WTC11 (cell line): Measurements from ENCODE around the gene BRCC3. TPM values are rescaled to one million over a fixed set of nuclear protein-coding genes. Genes with fewer than 3 reads are reported as not detected.

ENCODE experiments used
- ATAC-seq: fragments of 200-7000 bp; cut with Tn5 transposase; 2 replicates; pipeline ENCODE4 v1.10.0; 2021; ENCODE audit warnings: mild to moderate bottlenecking, moderate library complexity
- CTCF ChIA-PET: fragments of 300-600 bp; sonication (Branson Sonifier 250); formaldehyde crosslinking; loops from one replicate; lab custom pipeline; 2021; ENCODE audit warnings: antibody characterized with exemption; lab: Charles Lee
- POLR2A ChIA-PET: fragments of 350-600 bp; sonication (Branson Sonifier 250); formaldehyde crosslinking; loops from one replicate; lab custom pipeline; 2021; ENCODE audit warnings: antibody characterized with exemption; lab: Charles Lee
- DNase-seq: peaks from one replicate; pipeline ENCODE4 v3.0.0; 2021; ENCODE audit warnings: low spot score
- H3K27ac Mint-ChIP-seq: 2 replicates; pipeline ENCODE4 v1.8.0; 2021; ENCODE audit warnings: mixed read lengths
- H3K27me3 Mint-ChIP-seq: 2 replicates; pipeline ENCODE4 v1.8.0; 2021; ENCODE audit warnings: low read depth, mild to moderate bottlenecking, moderate library complexity, mixed read lengths
- H3K36me3 Mint-ChIP-seq: 2 replicates; pipeline ENCODE4 v1.8.0; 2021; ENCODE audit warnings: mixed read lengths
- H3K4me1 Mint-ChIP-seq: 2 replicates; pipeline ENCODE4 v1.8.0; 2022; ENCODE audit warnings: mixed read lengths
- H3K4me3 Mint-ChIP-seq: 2 replicates; pipeline ENCODE4 v1.8.0; 2021; ENCODE audit warnings: mild to moderate bottlenecking, moderate library complexity, mixed read lengths
- H3K9me3 Mint-ChIP-seq: 2 replicates; pipeline ENCODE4 v1.8.0; 2021; ENCODE audit warnings: mixed read lengths
- ESRRA ChIP-seq: sonication (generic); formaldehyde crosslinking; IDR thresholded peaks from 2 replicates; pipeline ENCODE4 v1.8.1; 2022; ENCODE audit warnings: mild to moderate bottlenecking, missing genetic modification reagents, borderline replicate concordance
- FOXK1 ChIP-seq: sonication (generic); formaldehyde crosslinking; IDR thresholded peaks from 2 replicates; pipeline ENCODE4 v1.8.0; 2022; ENCODE audit warnings: mild to moderate bottlenecking, moderate library complexity, missing genetic modification reagents
- HMGA2 ChIP-seq: fragments of 250-450 bp; sonication (Bioruptor Pico); IDR thresholded peaks from 2 replicates; pipeline ENCODE4 v1.4.0; 2021; ENCODE audit warnings: mild to moderate bottlenecking, moderate library complexity
- MXD4 ChIP-seq: fragments of 250-450 bp; sonication (Bioruptor Pico); IDR thresholded peaks from 2 replicates; pipeline ENCODE4 v1.8.0; 2021; ENCODE audit warnings: mild to moderate bottlenecking, moderate library complexity, borderline replicate concordance
- SOX15 ChIP-seq: fragments of 250-450 bp; sonication (Bioruptor Pico); IDR thresholded peaks from 2 replicates; pipeline ENCODE4 v1.9.0; 2021; ENCODE audit warnings: mild to moderate bottlenecking
- TEAD1 ChIP-seq: sonication (generic); formaldehyde crosslinking; IDR thresholded peaks from 2 replicates; pipeline ENCODE4 v1.8.0; 2022; ENCODE audit warnings: mild to moderate bottlenecking, missing genetic modification reagents
- TP53 ChIP-seq: sonication (generic); formaldehyde crosslinking; IDR thresholded peaks from 2 replicates; pipeline ENCODE4 v1.8.1; 2023; ENCODE audit warnings: mild to moderate bottlenecking, missing genetic modification reagents
- ZBTB21 ChIP-seq: sonication (generic); formaldehyde crosslinking; IDR thresholded peaks from 2 replicates; pipeline ENCODE4 v1.8.1; 2023; ENCODE audit warnings: mild to moderate bottlenecking, missing genetic modification reagents, borderline replicate concordance
- ZNF138 ChIP-seq: sonication (generic); formaldehyde crosslinking; conservative IDR thresholded peaks from 2 replicates; pipeline ENCODE4 v1.8.1; 2022; ENCODE audit warnings: mild to moderate bottlenecking, moderate library complexity, missing genetic modification reagents
- total RNA-seq: library from RNA; stranded (reverse); gene quantifications from 3 replicates; pipeline ENCODE4 v1.2.3, GENCODE V29; 2021
- TF ChIP-seq, protein P1 (sequence below): sonication (generic); formaldehyde crosslinking; IDR thresholded peaks from 2 replicates; pipeline ENCODE4 v1.8.1; 2023; ENCODE audit warnings: mild to moderate bottlenecking, missing genetic modification reagents, borderline replicate concordance
- TF ChIP-seq, protein P2 (sequence below): fragments of 250-450 bp; sonication (Bioruptor Pico); IDR thresholded peaks from 2 replicates; pipeline ENCODE4 v1.9.0; 2021; ENCODE audit warnings: moderate library complexity, mild to moderate bottlenecking, inconsistent platforms, borderline replicate concordance
- TF ChIP-seq, protein P3 (sequence below): fragments of 200-600 bp; IDR thresholded peaks from 2 replicates; pipeline ENCODE4 v1.8.0; 2022; ENCODE audit warnings: antibody characterized with exemption
- TF ChIP-seq, protein P4 (sequence below): sonication (generic); formaldehyde crosslinking; IDR thresholded peaks from 2 replicates; pipeline ENCODE4 v1.8.1; 2022; ENCODE audit warnings: mild to moderate bottlenecking, moderate library complexity, missing genetic modification reagents
- TF ChIP-seq, protein P5 (sequence below): sonication (generic); formaldehyde crosslinking; IDR thresholded peaks from 2 replicates; pipeline ENCODE4 v1.8.1; 2022; ENCODE audit warnings: missing genetic modification reagents, borderline replicate concordance
- TF ChIP-seq, protein P6 (sequence below): sonication (generic); formaldehyde crosslinking; IDR thresholded peaks from 2 replicates; pipeline ENCODE4 v1.8.1; 2023; ENCODE audit warnings: mild to moderate bottlenecking, moderate library complexity, missing genetic modification reagents
- TF ChIP-seq, protein P7 (sequence below): sonication (generic); formaldehyde crosslinking; IDR thresholded peaks from 2 replicates; pipeline ENCODE4 v1.8.0; 2022; ENCODE audit warnings: mild to moderate bottlenecking, missing genetic modification reagents
- TF ChIP-seq, protein P8 (sequence below): sonication (generic); formaldehyde crosslinking; IDR thresholded peaks from 2 replicates; pipeline ENCODE4 v1.8.1; 2022; ENCODE audit warnings: mild to moderate bottlenecking, missing genetic modification reagents, moderate library complexity, borderline replicate concordance
- TF ChIP-seq, protein P9 (sequence below): fragments of 250-450 bp; sonication (Bioruptor Pico); IDR thresholded peaks from 2 replicates; pipeline ENCODE4 v2.1.2; 2022; ENCODE audit warnings: mild to moderate bottlenecking, moderate library complexity

Gene BRCC3
- total RNA-seq, 1 experiment from 2014 or later: 19.6 TPM

DNA sequence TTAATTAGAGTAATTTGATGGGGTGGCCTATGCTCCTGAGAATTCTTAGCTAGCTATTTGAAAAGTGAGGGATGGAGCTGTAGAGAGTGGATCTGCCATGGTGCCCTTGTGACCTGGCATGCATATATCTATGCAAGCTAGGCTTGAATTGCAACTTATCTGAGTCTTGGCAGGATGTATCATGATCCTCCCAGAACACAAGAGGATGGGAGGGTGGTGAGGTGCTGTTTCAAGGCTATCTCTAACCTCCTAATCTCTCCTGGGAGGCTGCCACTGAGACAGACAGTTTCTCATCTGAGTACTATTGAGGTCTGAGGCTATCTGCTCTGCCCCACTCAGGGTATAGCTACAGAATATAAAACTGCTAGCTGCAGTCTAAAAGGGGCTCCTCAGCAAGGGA, 56.6 kb downstream of the BRCC3 start (continued):
- TF ChIP-seq, protein P1, sequence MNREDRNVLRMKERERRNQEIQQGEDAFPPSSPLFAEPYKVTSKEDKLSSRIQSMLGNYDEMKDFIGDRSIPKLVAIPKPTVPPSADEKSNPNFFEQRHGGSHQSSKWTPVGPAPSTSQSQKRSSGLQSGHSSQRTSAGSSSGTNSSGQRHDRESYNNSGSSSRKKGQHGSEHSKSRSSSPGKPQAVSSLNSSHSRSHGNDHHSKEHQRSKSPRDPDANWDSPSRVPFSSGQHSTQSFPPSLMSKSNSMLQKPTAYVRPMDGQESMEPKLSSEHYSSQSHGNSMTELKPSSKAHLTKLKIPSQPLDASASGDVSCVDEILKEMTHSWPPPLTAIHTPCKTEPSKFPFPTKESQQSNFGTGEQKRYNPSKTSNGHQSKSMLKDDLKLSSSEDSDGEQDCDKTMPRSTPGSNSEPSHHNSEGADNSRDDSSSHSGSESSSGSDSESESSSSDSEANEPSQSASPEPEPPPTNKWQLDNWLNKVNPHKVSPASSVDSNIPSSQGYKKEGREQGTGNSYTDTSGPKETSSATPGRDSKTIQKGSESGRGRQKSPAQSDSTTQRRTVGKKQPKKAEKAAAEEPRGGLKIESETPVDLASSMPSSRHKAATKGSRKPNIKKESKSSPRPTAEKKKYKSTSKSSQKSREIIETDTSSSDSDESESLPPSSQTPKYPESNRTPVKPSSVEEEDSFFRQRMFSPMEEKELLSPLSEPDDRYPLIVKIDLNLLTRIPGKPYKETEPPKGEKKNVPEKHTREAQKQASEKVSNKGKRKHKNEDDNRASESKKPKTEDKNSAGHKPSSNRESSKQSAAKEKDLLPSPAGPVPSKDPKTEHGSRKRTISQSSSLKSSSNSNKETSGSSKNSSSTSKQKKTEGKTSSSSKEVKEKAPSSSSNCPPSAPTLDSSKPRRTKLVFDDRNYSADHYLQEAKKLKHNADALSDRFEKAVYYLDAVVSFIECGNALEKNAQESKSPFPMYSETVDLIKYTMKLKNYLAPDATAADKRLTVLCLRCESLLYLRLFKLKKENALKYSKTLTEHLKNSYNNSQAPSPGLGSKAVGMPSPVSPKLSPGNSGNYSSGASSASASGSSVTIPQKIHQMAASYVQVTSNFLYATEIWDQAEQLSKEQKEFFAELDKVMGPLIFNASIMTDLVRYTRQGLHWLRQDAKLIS (CRISPR knock-in tag): no peak
- TF ChIP-seq, protein P2, sequence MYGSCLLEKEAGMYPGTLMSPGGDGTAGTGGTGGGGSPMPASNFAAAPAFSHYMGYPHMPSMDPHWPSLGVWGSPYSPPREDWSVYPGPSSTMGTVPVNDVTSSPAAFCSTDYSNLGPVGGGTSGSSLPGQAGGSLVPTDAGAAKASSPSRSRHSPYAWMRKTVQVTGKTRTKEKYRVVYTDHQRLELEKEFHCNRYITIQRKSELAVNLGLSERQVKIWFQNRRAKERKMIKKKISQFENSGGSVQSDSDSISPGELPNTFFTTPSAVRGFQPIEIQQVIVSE (CRISPR knock-in tag): no peak
- TF ChIP-seq, protein P3, sequence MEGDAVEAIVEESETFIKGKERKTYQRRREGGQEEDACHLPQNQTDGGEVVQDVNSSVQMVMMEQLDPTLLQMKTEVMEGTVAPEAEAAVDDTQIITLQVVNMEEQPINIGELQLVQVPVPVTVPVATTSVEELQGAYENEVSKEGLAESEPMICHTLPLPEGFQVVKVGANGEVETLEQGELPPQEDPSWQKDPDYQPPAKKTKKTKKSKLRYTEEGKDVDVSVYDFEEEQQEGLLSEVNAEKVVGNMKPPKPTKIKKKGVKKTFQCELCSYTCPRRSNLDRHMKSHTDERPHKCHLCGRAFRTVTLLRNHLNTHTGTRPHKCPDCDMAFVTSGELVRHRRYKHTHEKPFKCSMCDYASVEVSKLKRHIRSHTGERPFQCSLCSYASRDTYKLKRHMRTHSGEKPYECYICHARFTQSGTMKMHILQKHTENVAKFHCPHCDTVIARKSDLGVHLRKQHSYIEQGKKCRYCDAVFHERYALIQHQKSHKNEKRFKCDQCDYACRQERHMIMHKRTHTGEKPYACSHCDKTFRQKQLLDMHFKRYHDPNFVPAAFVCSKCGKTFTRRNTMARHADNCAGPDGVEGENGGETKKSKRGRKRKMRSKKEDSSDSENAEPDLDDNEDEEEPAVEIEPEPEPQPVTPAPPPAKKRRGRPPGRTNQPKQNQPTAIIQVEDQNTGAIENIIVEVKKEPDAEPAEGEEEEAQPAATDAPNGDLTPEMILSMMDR: no peak

DNA sequence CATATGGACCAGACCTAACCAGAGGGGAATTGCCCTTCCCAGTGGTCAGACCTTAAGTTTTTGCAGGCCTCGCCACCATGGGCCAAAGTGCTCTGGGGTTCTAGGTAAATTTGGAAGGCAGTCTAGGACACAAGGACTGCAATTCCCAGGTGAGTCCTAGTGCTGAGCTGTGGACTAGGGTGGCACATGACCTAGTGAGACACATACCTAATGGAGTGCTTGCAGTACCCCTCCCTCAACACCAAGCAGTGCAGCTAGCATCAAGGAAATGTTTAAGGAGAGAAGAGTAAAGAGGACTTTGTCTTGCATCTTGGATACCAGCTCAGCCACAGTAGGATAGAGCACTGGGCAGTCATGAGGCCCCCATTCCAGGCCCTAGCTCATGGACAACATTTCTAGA, 60.8 kb downstream of the BRCC3 start:
- H3K27me3 Mint-ChIP-seq: no peaks in the 10 kb centered on the region
- DNase-seq (no peak), ATAC-seq (peak; percentile 72)
- ChIA-PET POLR2A (no interaction called here), CTCF (interaction anchor here (1.0 to 1.7 kb wide), 3 partner anchors 16 to 214 kb away, joined by 3 to 5 read pairs (median 4); no protein-coding TSS in a partner anchor)
- TF ChIP-seq SOX15 (CRISPR knock-in tag): no peak
- TF ChIP-seq, protein P4, sequence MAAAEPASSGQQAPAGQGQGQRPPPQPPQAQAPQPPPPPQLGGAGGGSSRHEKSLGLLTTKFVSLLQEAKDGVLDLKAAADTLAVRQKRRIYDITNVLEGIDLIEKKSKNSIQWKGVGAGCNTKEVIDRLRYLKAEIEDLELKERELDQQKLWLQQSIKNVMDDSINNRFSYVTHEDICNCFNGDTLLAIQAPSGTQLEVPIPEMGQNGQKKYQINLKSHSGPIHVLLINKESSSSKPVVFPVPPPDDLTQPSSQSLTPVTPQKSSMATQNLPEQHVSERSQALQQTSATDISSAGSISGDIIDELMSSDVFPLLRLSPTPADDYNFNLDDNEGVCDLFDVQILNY (CRISPR knock-in tag): no peak
- TF ChIP-seq, protein P5, sequence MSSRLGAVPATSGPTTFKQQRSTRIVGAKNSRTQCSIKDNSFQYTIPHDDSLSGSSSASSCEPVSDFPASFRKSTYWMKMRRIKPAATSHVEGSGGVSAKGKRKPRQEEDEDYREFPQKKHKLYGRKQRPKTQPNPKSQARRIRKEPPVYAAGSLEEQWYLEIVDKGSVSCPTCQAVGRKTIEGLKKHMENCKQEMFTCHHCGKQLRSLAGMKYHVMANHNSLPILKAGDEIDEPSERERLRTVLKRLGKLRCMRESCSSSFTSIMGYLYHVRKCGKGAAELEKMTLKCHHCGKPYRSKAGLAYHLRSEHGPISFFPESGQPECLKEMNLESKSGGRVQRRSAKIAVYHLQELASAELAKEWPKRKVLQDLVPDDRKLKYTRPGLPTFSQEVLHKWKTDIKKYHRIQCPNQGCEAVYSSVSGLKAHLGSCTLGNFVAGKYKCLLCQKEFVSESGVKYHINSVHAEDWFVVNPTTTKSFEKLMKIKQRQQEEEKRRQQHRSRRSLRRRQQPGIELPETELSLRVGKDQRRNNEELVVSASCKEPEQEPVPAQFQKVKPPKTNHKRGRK (CRISPR knock-in tag): no peak
- TF ChIP-seq, protein P6, sequence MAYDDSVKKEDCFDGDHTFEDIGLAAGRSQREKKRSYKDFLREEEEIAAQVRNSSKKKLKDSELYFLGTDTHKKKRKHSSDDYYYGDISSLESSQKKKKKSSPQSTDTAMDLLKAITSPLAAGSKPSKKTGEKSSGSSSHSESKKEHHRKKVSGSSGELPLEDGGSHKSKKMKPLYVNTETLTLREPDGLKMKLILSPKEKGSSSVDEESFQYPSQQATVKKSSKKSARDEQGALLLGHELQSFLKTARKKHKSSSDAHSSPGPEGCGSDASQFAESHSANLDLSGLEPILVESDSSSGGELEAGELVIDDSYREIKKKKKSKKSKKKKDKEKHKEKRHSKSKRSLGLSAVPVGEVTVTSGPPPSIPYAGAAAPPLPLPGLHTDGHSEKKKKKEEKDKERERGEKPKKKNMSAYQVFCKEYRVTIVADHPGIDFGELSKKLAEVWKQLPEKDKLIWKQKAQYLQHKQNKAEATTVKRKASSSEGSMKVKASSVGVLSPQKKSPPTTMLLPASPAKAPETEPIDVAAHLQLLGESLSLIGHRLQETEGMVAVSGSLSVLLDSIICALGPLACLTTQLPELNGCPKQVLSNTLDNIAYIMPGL (CRISPR knock-in tag): no peak
- no peak for TF ChIP-seq TEAD1 (CRISPR knock-in tag)
- TF ChIP-seq HMGA2 (CRISPR knock-in tag): no peak
- no peak for TF ChIP-seq FOXK1 (CRISPR knock-in tag)
- TF ChIP-seq ZBTB21 (CRISPR knock-in tag): no peak
- TF ChIP-seq, protein P7, sequence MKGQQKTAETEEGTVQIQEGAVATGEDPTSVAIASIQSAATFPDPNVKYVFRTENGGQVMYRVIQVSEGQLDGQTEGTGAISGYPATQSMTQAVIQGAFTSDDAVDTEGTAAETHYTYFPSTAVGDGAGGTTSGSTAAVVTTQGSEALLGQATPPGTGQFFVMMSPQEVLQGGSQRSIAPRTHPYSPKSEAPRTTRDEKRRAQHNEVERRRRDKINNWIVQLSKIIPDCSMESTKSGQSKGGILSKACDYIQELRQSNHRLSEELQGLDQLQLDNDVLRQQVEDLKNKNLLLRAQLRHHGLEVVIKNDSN (CRISPR knock-in tag): no peak
- no peak for TF ChIP-seq ESRRA (CRISPR knock-in tag)
- TF ChIP-seq, protein P8, sequence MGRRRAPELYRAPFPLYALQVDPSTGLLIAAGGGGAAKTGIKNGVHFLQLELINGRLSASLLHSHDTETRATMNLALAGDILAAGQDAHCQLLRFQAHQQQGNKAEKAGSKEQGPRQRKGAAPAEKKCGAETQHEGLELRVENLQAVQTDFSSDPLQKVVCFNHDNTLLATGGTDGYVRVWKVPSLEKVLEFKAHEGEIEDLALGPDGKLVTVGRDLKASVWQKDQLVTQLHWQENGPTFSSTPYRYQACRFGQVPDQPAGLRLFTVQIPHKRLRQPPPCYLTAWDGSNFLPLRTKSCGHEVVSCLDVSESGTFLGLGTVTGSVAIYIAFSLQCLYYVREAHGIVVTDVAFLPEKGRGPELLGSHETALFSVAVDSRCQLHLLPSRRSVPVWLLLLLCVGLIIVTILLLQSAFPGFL (CRISPR knock-in tag): no peak
- TF ChIP-seq ZNF138: no peak
- TF ChIP-seq, protein P9, sequence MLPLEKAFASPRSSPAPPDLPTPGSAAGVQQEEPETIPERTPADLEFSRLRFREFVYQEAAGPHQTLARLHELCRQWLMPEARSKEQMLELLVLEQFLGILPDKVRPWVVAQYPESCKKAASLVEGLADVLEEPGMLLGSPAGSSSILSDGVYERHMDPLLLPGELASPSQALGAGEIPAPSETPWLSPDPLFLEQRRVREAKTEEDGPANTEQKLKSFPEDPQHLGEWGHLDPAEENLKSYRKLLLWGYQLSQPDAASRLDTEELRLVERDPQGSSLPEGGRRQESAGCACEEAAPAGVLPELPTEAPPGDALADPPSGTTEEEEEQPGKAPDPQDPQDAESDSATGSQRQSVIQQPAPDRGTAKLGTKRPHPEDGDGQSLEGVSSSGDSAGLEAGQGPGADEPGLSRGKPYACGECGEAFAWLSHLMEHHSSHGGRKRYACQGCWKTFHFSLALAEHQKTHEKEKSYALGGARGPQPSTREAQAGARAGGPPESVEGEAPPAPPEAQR (CRISPR knock-in tag): no peak
- TF ChIP-seq MXD4 (CRISPR knock-in tag): no peak
- TF ChIP-seq, protein P3: no peak
- no peak for TF ChIP-seq TP53 (CRISPR knock-in tag)
- H3K27ac Mint-ChIP-seq: no peak overlapping the region
- no peak overlapping the region for H3K4me3 Mint-ChIP-seq
- H3K9me3 Mint-ChIP-seq: no peaks in the 10 kb centered on the region
- peaks cover 6% of the 10 kb centered on the region; the same call in 1 of the 2 replicates for H3K4me1 Mint-ChIP-seq
- H3K36me3 Mint-ChIP-seq: no peaks in the 10 kb centered on the region
